Spleen (tissue), 11 donors: ENCODE results near the gene RNF19B. TPM values are rescaled to one million over a fixed set of nuclear protein-coding genes. Genes with fewer than 3 reads are reported as not detected.

Experiments used
- DNase-seq: peaks from one replicate; pipeline ENCODE4 v3.0.0-alpha.2; 2020
- H3K27ac ChIP-seq, 8 donors: fragments of 200-600 bp; sonication (generic) in 7 of 8; 1 replicate in 4 of 8; 2 replicates in 4 of 8; pipeline versions ENCODE4 v1.5.0 to v1.8.0; 2016 to 2021; ENCODE audit warnings: inconsistent platforms in 4 of 8, mild to moderate bottlenecking in 4 of 8, moderate library complexity in 1 of 8
- H3K27me3 ChIP-seq, 7 donors: fragments of 200-600 bp; sonication (generic) in 6 of 7; replicated peaks in 1 of 7; 1 replicate in 4 of 7; 2 replicates in 3 of 7; pipeline versions ENCODE4 v1.5.0 to v1.8.0; 2016 to 2021; ENCODE audit warnings: inconsistent platforms in 3 of 7, mild to moderate bottlenecking in 1 of 7
- H3K36me3 ChIP-seq, 6 donors: fragments of 200-600 bp; sonication (generic) in 5 of 6; 1 replicate in 4 of 6; 2 replicates in 2 of 6; pipeline versions ENCODE4 v1.5.0 to v1.8.0; 2016 to 2021; ENCODE audit warnings: inconsistent platforms in 2 of 6
- H3K4me1 ChIP-seq, 6 donors: fragments of 200-600 bp; sonication (generic) in 5 of 6; 1 replicate in 3 of 6; 2 replicates in 3 of 6; pipeline versions ENCODE4 v1.5.0 to v1.8.0; 2016 to 2021; ENCODE audit warnings: inconsistent platforms in 3 of 6
- H3K4me3 ChIP-seq, 8 donors: fragments of 200-600 bp; sonication (generic) in 7 of 8; 1 replicate in 4 of 8; 2 replicates in 4 of 8; pipeline versions ENCODE4 v1.5.0 to v1.8.0; 2016 to 2021; ENCODE audit warnings: inconsistent platforms in 4 of 8, mild to moderate bottlenecking in 4 of 8, moderate library complexity in 2 of 8
- H3K9me3 ChIP-seq, 8 donors: fragments of 200-600 bp; sonication (generic) in 7 of 8; 1 replicate in 4 of 8; 2 replicates in 4 of 8; pipeline versions ENCODE4 v1.5.0 to v1.8.0; 2016 to 2021; ENCODE audit warnings: inconsistent platforms in 4 of 8
- CTCF ChIP-seq, 11 experiments: fragments of 200-600 bp in 7 of 11; fragments of 450-650 bp in 4 of 11; sonication (generic) in 4 of 11; IDR thresholded peaks in 8 of 11; conservative IDR thresholded peaks in 3 of 11; 1 replicate in 7 of 11; 2 replicates in 4 of 11; pipeline versions ENCODE4 v1.4.0 to v1.8.0; 2016 to 2021; ENCODE audit warnings: antibody characterized with exemption in 11 of 11, inconsistent platforms in 4 of 11, mild to moderate bottlenecking in 1 of 11
- POLR2A ChIP-seq, 3 donors: fragments of 450-650 bp; IDR thresholded peaks; one replicate each; pipeline ENCODE4 v1.5.1; 2017; ENCODE audit warnings: antibody characterized with exemption in 3 of 3, mild to moderate bottlenecking in 1 of 3
- POLR2AphosphoS5 ChIP-seq, 3 donors: sonication (generic); formaldehyde crosslinking; IDR thresholded peaks; one replicate each; pipeline ENCODE4 v1.5.1; 2017; ENCODE audit warnings: antibody characterized with exemption in 3 of 3
- WGBS, 5 donors: extraction: QIAGEN DNeasy Blood & Tissue Kit in 3 of 5; methylation state at CpG; one replicate each; pipeline versions ENCODE4 v1.1.5 to v1.1.7; 2013 to 2018; 5-methylcytosine and 5-hydroxymethylcytosine counted together
- intact Hi-C: fragments of 100-400 bp; cut with DNase I; formaldehyde crosslinking; loops from one replicate; pipeline ENCODE4 v1.15.0; 2023; ENCODE audit warnings: low total_unique reads
- polyA plus RNA-seq, 3 donors: library from polyadenylated mRNA; stranded (reverse); fragments of 200-250 nt; gene quantifications; one replicate each; pipeline ENCODE4 v1.2.1, GENCODE V29; 2013
- total RNA-seq, 7 donors: library from RNA; depleted of rRNA in 3 of 7; stranded (reverse); fragments of >200 nt in 3 of 7; fragmentation: NEBNext Ultra II Directional in 4 of 7; extraction: Animal tissue kit (Norgen Biotek cat#: 25700) in 4 of 7; gene quantifications; one replicate each; pipeline versions ENCODE4 v1.1.0 to v1.2.1, GENCODE V29; 2016 to 2021
- donor health status: healthy with polysubstance abuse.
- donor health status: DM: no; HTN: no; CAD: no; lungs with moderate emphysema.
- donor health status: DM: no; HTN: no; CAD: no.
- donor health status: Bipolar disorder and iron deficiency.
- donor health status: healthy.
- donor health status: DM: no; HTN: no; CAD: no.
- donor health status: DM: yes; HTN: yes; CAD: no.

The RNF19B gene
- total and polyA plus RNA-seq, 10 donors: 3.6 to 38.4 (median 25.6) TPM

- Histone ChIP-seq H3K36me3 (no peaks in the 10 kb centered on the region), H3K4me3 (no peak overlapping the region), H3K4me1 (peaks cover 6 to 20% (median 15%) of the 10 kb centered on the region in 6 donors), H3K27ac (no peak overlapping the region), H3K27me3 (peaks cover 0 to 69% (median 33%) of the 10 kb centered on the region in 7 donors), H3K9me3 (no peaks in the 10 kb centered on the region)
- intact Hi-C loops: no loop called here
- no peak for TF ChIP-seq POLR2A (IDR thresholded peaks at IDR 0.05)
- no peak for TF ChIP-seq CTCF (IDR thresholded peaks at IDR 0.05 in 8 of 11, conservative IDR thresholded peaks at IDR 0.05 in 3 of 11)
- no peak for TF ChIP-seq POLR2AphosphoS5 (IDR thresholded peaks at IDR 0.05)
- 79 to 92% (median 82%) methylated on average over 2 to 6 of the region's 6 CpGs for WGBS, 5 donors
- peak; percentile 65 for DNase-seq
Observed at GRCh38 chr1:32894681-32895080, 69.9 kb downstream of the RNF19B start.

GRCh38 chr1:32894019-32894600, 70.5 kb downstream of the RNF19B start:
- 67 to 78% (median 71%) methylated on average over 5 to 8 of the region's 8 CpGs for WGBS, 5 donors
- Histone ChIP-seq H3K4me1 (peaks cover 6 to 20% (median 15%) of the 10 kb centered on the region in 6 donors), H3K4me3 (peak overlapping the region in 1 of 8 donors; percentile 67), H3K27ac (no peak overlapping the region), H3K36me3 (no peaks in the 10 kb centered on the region), H3K9me3 (no peaks in the 10 kb centered on the region), H3K27me3 (peaks cover 0 to 69% (median 34%) of the 10 kb centered on the region in 7 donors)
- no peak for TF ChIP-seq POLR2AphosphoS5 (IDR thresholded peaks at IDR 0.05)
- TF ChIP-seq POLR2A (IDR thresholded peaks at IDR 0.05): no peak
- no peak for TF ChIP-seq CTCF (IDR thresholded peaks at IDR 0.05 in 8 of 11, conservative IDR thresholded peaks at IDR 0.05 in 3 of 11)
- peak; percentile 65 for DNase-seq
- intact Hi-C loops: no loop called here

GRCh38 chr1:32893198-32894018, 71.2 kb downstream of the RNF19B start:
- peak; percentile 74 for DNase-seq
- peak overlapping the region; percentile 15 to 67 (median 36) for H3K4me3 ChIP-seq

More at GRCh38 chr1:32893198-32894018, 71.2 kb downstream of the RNF19B start:
- H3K4me1 ChIP-seq: peaks cover 6 to 20% (median 15%) of the 10 kb centered on the region in 6 donors
- peaks cover 0 to 71% (median 35%) of the 10 kb centered on the region in 7 donors for H3K27me3 ChIP-seq
- intact Hi-C loops: no loop called here
- TF ChIP-seq POLR2A (IDR thresholded peaks at IDR 0.05): no peak
- TF ChIP-seq CTCF (IDR thresholded peaks at IDR 0.05 in 8 of 11, conservative IDR thresholded peaks at IDR 0.05 in 3 of 11): peak in 3 of 11 experiments; percentile 24 to 50 (median 28)
- no peak for TF ChIP-seq POLR2AphosphoS5 (IDR thresholded peaks at IDR 0.05)
- 2 to 4% (median 3%) methylated on average over 43 to 58 of the region's 58 CpGs for WGBS, 5 donors
- H3K9me3 ChIP-seq: no peaks in the 10 kb centered on the region
- H3K27ac ChIP-seq: no peak overlapping the region
- H3K36me3 ChIP-seq: no peaks in the 10 kb centered on the region
